Cortex of kidney (tissue), 1 donor: ENCODE results near the gene ZSCAN5A.
"Not testable (repeated sequence)": the region's sequence is repeated elsewhere in the genome, so short reads cannot be mapped to it uniquely, and the experiment has no call there.

Experiments used
- DNase-seq: peaks from one replicate; lab custom pipeline; 2025; lab: John Stamatoyannopoulos, UW

ZSCAN5A gene

GRCh38 chr19:56312787-56313657 is 1.6 kb downstream of the ZSCAN5A start:
- DNase-seq = no peak

- DNase-seq = no peak
These were observed 2.3 kb downstream of the ZSCAN5A start for GRCh38 chr19:56312342-56312741.

- no peak for DNase-seq
These were observed 4.2 kb downstream of the ZSCAN5A start for GRCh38 chr19:56310462-56310861.

GRCh38 chr19:56309511-56310185 is 5.0 kb downstream of the ZSCAN5A start:
- DNase-seq = no peak

GRCh38 chr19:56308792-56309191 is 5.8 kb downstream of the ZSCAN5A start:
- no peak for DNase-seq

GRCh38 chr19:56307062-56307461 is 7.6 kb downstream of the ZSCAN5A start:
- DNase-seq = not testable (repeated sequence)

GRCh38 chr19:56306016-56306415 is 8.6 kb downstream of the ZSCAN5A start:
- DNase-seq = no peak

- DNase-seq = no peak
These were observed 10.4 kb downstream of the ZSCAN5A start for GRCh38 chr19:56304243-56304642.

GRCh38 chr19:56301886-56302620 is 12.6 kb downstream of the ZSCAN5A start:
- DNase-seq = no peak

- no peak for DNase-seq
These were observed 13.5 kb downstream of the ZSCAN5A start for GRCh38 chr19:56301155-56301554.

- no peak for DNase-seq
These were observed 15.0 kb downstream of the ZSCAN5A start for GRCh38 chr19:56299688-56300087.

GRCh38 chr19:56297010-56297409 is 17.6 kb downstream of the ZSCAN5A start:
- no peak for DNase-seq

- no peak for DNase-seq
These were observed 18.8 kb downstream of the ZSCAN5A start for GRCh38 chr19:56295531-56296455.

GRCh38 chr19:56294549-56294948 is 20.1 kb downstream of the ZSCAN5A start:
- no peak for DNase-seq

GRCh38 chr19:56291867-56292266 is 22.8 kb downstream of the ZSCAN5A start:
- DNase-seq = no peak

- no peak for DNase-seq
These were observed 24.5 kb downstream of the ZSCAN5A start for GRCh38 chr19:56290104-56290503.

- DNase-seq = no peak
These were observed 29.9 kb downstream of the ZSCAN5A start for GRCh38 chr19:56284746-56285145.

- DNase-seq = no peak
These were observed 31.8 kb downstream of the ZSCAN5A start for GRCh38 chr19:56282809-56283208.

GRCh38 chr19:56273563-56274117 is 41.0 kb downstream of the ZSCAN5A start:
- DNase-seq = no peak

- no peak for DNase-seq
These were observed 42.4 kb downstream of the ZSCAN5A start, which contains the start of gene EDDM13 for GRCh38 chr19:56272161-56272798. EDDM13 (plus strand) TSS chr19:56272748; CDS start chr19:56272835, 87 bp downstream.

- no peak for DNase-seq
These were observed 43.5 kb downstream of the ZSCAN5A start for GRCh38 chr19:56271151-56271550.
